Daoy (cell line): ENCODE measurements around the gene C14orf93. TPM values are rescaled to one million over a fixed set of nuclear protein-coding genes. Genes with fewer than 3 reads are reported as not detected.
"Not testable (repeated sequence)": the region's sequence is repeated elsewhere in the genome, so short reads cannot be mapped to it uniquely, and the experiment has no call there.

Experiments
- DNase-seq: peaks from one replicate; pipeline ENCODE4 v3.0.0-alpha.2; 2015; ENCODE audit warnings: low read depth
- total RNA-seq: library from RNA; depleted of rRNA; stranded (reverse); fragments of >200 nt; shearing (Covaris generic); gene quantifications from 2 replicates; pipeline ENCODE4 v1.2.3, GENCODE V29; 2014

Gene C14orf93
- total RNA-seq, 1 experiment from 2014 or later, result 7.8 TPM

GRCh38 chr14:23021434-23021833, 11.5 kb upstream of the C14orf93 start:
- DNase-seq, result no peak

DNA sequence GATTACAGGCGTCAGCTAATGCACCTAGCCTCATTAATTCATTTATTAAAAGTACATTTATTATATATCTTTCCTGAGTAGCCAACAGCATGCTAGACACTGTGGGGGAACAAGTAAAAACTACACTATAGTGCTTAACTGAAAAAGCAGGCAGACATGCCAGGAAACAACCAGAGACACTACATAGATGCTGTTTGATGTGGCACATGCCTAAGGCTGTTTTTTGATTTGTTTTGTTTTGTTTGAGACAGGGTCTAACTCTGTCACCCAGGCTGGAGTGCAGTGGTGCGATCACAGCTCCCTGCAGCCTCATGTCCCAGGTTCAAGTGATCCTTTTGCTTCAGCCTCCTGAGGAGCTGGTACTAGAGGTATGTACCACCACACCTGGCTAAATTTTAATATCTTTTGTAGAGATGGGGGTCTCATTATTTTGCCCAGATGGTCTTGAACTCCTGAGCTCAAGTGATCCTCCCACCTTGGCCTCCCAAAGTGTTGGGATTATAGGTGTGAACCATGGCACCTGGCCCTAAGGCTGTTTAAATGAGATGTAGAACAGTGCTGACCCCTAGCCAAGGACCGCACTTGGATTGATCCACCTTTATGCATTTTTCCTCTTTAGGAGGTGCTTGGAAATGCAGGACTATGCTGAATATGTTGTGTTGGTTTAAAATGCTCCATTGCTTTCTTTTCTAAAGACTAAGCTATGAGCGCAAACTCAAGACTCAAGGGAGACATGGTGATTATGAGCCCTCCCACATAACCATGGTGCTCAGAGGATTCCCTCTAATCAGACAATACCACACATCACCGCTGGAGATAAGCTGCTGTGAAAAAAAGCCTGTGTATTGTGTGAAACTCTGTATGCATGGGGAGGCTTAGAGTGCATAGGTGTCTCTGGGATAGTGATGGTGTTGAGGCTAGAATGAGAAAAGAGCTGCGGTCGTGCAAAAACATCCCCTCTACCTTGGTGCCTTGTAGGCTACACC, 10.5 kb upstream of the C14orf93 start:
- no peak for DNase-seq

DNA sequence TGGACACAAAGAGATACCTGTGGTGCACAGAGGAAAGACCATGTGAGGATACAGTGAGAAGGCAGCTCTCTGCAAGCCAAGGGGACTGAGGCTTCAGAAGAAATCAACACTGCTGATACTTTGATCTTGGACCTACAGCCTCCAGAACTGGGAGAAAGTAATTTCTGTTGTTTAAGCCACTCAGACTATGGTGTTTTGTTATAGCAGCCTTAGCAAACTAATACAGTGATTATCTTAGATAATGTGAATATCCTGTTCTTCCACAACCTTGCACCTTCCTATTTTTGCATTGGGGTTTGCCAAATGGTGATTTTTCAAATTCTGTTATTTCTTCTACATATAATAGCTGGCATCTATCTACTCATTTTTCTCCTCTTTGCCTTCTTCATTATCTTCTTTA, 8.2 kb upstream of the C14orf93 start:
- no peak for DNase-seq

GRCh38 chr14:23017091-23017490, 7.1 kb upstream of the C14orf93 start:
- DNase-seq, result no peak

DNA sequence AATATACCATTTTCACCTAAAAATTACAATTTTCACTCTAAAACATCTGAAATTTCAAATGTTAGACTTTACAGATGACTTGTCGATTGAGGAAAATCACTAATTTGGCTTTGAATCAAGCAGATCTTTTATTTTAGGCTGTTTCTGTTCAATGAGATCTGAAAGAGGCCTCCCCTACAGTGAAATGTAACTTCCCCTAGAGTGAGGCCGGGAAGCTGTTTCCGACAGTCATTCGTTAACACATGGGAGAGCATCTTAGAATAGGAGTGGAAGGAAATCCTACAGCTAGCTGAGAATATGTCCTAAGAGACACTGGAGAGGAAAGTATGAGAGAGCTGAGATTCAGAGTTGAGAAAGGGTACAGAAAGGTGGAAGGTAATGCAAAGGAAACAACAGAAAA, 5.7 kb upstream of the C14orf93 start:
- DNase-seq, result no peak

DNA sequence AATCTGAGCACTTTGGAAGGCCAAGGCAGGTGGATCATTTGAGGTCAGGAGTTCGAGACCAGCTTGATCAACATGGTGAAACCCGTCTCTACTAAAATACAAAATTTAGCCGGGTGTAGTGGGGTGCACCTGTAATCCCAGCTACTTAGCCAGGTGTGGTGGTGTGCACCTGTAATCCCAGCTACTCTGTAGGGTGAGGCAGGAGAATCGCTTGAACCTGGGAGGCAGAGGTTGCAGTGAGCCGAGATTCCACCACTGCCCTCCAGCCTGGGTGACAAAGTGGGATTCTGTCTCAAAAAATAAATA, 3.8 kb upstream of the C14orf93 start:
- not testable (repeated sequence) for DNase-seq

DNA sequence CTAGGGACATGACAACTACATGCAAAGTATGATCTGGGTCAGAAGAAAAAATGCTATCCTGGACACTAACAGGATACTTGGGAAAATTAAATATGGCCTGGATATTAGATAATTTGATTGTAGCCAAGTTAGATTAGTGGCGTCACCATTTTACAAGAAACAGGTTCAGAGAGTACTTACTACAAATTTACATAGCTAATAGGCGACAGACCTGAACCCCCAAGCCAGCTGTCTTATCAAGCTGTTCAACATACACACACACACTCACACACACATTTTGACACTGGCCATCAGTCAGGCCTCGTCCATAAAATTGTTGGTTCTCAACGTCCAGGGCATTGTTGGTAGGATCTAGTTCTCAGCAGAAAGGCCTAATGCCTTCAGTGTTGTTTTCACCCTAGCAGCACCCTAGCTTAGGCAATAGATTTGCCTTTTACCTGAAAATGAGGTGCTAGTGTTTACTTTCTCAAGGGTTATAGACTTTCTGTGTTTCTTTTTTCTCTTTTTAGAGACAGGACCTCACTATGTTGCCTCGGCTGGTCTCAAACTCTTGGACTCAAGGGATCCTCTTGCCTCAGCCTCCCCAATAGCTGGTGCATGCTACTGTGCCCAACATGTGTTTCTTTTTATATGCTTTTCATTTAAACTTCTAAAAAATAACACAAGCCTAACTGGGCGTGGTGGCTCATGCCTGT, 3.3 kb upstream of the C14orf93 start:
- no peak for DNase-seq

DNA sequence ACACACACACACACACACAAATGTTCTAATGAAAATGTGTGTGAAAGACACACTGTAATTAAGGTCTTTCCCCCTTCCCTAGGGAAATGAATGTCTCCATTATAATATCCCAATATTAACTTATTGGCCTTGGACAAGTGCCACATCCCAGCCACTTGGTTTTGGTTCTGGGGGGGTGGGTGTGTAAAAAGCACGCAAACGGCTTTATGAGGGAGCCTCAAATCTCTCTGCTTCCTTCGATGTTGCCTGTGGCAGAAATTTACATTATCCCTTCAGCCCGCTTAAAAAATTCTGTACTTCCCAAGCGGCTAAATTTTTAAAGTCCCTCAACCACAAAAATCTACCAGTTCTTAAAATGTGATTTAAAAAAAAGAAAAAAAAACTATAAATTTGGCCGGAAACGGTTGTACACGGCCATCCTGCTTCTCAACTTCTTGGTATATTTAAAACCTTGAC, 432 bp downstream of the C14orf93 start:
- no peak for DNase-seq

DNA sequence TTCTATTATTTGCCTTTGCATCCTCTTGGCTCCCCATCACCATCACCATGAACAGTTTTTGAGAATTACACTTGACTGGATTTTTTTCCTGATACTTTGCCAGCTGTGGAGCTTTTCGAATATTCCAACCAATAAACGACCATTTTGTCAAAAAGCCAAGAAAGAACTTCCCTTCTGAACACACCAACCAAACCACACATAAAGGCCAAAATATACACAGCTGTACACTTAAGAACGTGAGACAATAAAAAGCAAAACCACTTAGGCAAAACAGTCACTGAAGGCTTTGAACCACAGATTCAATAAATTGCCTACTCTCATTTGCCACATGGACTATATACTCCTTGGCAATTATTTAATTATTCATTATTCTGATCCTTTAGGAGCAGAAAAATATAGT, 1.1 kb downstream of the C14orf93 start:
- no peak for DNase-seq

DNA sequence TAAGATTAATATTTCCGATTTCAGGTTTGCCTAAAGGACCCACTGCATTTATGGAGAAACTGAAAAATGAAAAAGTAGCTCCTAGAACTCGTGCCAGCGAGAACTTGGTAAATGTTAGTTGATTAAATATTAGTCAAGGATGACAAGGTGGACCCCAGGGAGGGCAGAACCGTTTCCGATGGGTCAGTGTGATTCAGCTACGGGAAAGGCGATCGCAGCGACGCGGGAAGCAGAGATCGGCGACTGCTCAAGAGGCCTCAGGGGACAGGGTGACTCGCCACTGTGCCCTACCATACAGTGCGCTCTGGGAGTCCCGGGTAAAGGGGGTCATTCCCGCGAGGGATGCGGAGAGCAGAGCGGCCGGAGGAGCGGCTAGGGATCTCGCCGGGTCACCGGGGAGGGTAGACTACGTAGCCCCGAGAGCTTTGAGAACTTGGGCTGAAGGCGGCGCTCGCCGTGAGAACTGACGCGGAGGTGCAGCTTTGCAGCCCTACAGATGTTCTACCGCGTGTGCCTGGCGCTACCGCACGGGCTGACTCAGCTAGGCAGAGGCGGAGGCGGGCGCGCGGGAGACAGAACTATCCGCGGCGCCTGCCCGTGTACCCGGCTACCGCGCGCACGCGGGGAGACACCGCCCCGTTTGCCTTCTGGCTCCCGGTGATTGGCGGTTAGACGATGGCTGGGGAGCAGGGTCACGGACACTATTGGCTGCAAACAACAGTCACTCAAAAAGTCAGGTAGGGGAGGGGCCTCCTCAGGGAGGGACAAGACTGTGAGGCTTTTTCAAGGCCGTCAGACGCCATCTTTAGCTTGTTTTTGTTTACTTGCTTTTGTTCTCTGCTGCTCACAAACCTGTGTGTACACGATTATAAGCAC, 3.2 kb downstream of the C14orf93 start:
- DNase-seq, result peak; percentile 99

DNA sequence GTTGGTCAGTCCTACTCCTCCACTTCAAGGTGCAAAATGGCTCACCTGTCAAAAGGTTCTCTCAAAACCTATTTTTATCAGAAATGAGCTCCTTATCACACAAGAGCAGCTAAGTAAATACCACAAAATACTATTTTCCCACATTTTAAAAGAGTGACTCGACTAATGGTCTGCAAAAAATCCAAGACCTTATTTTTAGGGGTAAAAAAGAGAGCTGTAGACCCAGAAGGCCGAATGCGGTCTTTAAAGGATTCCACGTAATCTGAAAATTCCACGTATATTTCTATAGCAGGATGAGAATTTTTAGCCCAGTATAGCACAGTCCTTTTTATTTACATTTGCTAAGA, 3.8 kb downstream of the C14orf93 start:
- peak; percentile 15 for DNase-seq

DNA sequence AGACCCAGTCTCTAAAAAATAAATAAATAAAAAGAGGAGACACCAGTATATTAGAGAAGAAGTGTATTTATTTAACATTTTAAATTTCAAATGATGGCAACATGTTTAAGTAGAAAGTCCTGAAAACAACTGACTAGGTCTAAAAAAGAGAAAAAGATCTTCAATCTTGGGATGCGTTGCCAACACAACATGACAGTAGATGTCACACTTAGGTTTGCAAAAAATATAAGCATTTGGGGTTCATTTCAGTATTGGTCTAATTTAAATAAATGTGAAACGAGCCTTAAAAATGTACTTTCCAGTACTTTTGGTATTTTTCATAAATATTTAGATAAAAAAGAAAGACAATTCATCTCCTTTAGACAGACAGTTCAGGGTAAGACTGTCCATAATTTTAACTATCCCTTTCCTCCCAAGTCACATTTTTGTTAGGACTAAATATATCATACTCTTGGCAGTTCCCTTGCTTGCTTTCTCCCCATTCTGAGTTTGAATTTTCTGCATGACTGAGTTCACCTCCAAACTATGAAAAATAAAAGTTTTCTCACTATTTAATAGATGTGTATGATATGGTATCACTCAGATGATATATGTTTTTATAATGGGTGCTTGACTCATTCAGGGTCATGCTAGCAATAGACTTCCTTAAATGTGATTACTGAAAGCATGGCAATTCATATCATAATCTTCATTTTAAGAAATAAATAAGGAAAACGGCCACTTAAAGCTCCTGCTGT, 4.3 kb downstream of the C14orf93 start:
- DNase-seq, result no peak

DNA sequence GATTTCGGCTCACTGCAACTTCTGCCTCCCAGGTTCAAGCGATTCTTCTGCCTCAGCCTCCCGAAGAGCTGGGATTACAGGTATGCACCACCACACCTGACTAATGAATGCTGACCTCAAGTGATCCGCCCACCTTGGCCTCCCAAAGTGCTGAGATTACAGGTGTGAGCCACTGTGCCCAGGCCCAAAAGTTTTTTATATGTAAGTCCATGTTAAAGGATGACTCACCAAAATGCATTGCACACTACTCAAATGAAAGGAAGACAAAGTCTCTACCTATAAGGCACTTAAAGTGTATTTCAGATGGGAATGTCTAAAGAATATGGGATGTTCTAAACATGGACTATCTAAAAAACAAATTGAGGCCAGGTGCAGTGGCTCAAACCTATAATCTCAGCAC, 5.7 kb downstream of the C14orf93 start:
- not testable (repeated sequence) for DNase-seq

- no peak for DNase-seq
Measured at GRCh38 chr14:23002592-23002991, 7.4 kb downstream of the C14orf93 start.

- no peak for DNase-seq
Measured at GRCh38 chr14:23000860-23001259, 9.1 kb downstream of the C14orf93 start.

- no peak for DNase-seq
Measured at GRCh38 chr14:22998329-22999012, 11.5 kb downstream of the C14orf93 start.

DNA sequence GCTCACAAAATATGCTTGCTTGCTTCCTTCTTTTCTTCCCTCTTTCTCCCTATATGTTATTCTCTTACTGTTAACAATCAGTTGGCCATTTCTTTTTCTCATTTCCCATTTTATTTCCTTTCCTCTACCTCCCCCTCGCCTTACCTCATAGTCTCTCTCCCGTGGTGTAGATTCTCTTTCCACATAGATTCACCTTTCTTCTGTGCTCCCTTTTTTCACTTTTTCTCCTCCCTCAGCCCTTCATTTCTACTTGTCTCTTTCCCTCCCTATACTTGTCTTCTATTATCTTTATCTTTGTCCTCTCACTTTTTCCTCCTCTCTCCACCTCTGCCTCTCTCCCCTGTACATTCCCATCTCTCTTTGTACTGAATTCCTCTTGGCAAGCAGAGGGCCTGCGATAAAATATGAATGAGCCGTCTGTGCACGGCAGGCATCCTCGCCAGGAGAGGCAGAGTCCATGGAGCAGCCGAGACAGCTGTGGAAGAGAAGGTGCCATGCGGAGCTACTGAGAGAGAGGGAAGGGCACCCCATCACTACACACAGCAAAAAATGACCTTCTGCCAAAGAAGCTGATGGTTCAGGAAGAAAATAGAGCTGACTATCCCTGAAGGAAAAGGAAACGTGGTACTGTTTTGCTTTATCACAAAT, 12.1 kb downstream of the C14orf93 start:
- DNase-seq, result no peak

GRCh38 chr14:22996768-22997654, 12.9 kb downstream of the C14orf93 start:
- DNase-seq, result no peak

GRCh38 chr14:22995889-22996625, 13.9 kb downstream of the C14orf93 start:
- no peak for DNase-seq
